Natural killer cell (primary cell): ENCODE results near the gene APBA2. TPM values are rescaled to one million over a fixed set of nuclear protein-coding genes. Genes with fewer than 3 reads are reported as not detected.

ENCODE experiments used
- ATAC-seq, 3 donors: fragments of 150-1000 bp in 2 of 3; fragments of 200-7000 bp in 1 of 3; cut with Tn5 transposase; 1 replicate in 1 of 3; 2 replicates in 2 of 3; pipeline ENCODE4 v1.10.0; 2021; ENCODE audit warnings: mild to moderate bottlenecking in 2 of 3, moderate library complexity in 2 of 3
- DNase-seq, 2 donors: peaks; one replicate each; pipeline versions ENCODE4 v3.0.0 to v3.0.0-alpha.2; 2013 to 2021; ENCODE audit warnings: mixed read lengths in 1 of 2
- H3K27ac ChIP-seq: one replicate; pipeline ENCODE4 v1.5.1; 2013; ENCODE audit warnings: mild to moderate bottlenecking, low read length
- H3K27me3 ChIP-seq: one replicate; pipeline ENCODE4 v1.6.1; 2013; ENCODE audit warnings: low read length; ENCODE audit not compliant: control insufficient read depth, insufficient read depth
- H3K36me3 ChIP-seq: one replicate; pipeline ENCODE4 v1.6.1; 2013; ENCODE audit warnings: low read length; ENCODE audit not compliant: control insufficient read depth, insufficient read depth
- H3K4me1 ChIP-seq: one replicate; pipeline ENCODE4 v1.6.1; 2013; ENCODE audit warnings: low read length; ENCODE audit not compliant: control insufficient read depth, insufficient read depth
- H3K4me3 ChIP-seq: one replicate; pipeline ENCODE4 v1.5.1; 2013; ENCODE audit warnings: low read length
- H3K9me3 ChIP-seq: one replicate; pipeline ENCODE4 v1.6.1; 2013; ENCODE audit warnings: low read length; ENCODE audit not compliant: control insufficient read depth, insufficient read depth
- H3K27ac Mint-ChIP-seq, 2 donors: one replicate each; pipeline ENCODE4 v1.8.0; 2022; ENCODE audit warnings: mild to moderate bottlenecking in 2 of 2, mixed read lengths in 2 of 2, moderate library complexity in 1 of 2
- H3K27me3 Mint-ChIP-seq, 2 donors: one replicate each; pipeline ENCODE4 v1.8.0; 2022; ENCODE audit warnings: low read depth in 2 of 2, mixed read lengths in 2 of 2
- H3K36me3 Mint-ChIP-seq: one replicate; pipeline ENCODE4 v1.8.0; 2022; ENCODE audit warnings: mixed read lengths
- H3K4me1 Mint-ChIP-seq, 2 donors: one replicate each; pipeline ENCODE4 v1.8.0; 2022; ENCODE audit warnings: mixed read lengths in 2 of 2
- H3K4me3 Mint-ChIP-seq: one replicate; pipeline ENCODE4 v1.8.0; 2022; ENCODE audit warnings: mild to moderate bottlenecking, moderate library complexity, mixed read lengths
- H3K9me3 Mint-ChIP-seq, 2 donors: one replicate each; pipeline ENCODE4 v1.8.0; 2022; ENCODE audit warnings: mixed read lengths in 2 of 2
- WGBS: methylation state at CpG from one replicate; pipeline ENCODE4 v1.1.7; 2013; ENCODE audit warnings: missing lambda C conversion rate; ENCODE audit not compliant: insufficient coverage; 5-methylcytosine and 5-hydroxymethylcytosine counted together
- intact Hi-C: fragments of 100-400 bp; cut with micrococcal nuclease; formaldehyde crosslinking; loops from one replicate; pipeline ENCODE4 v1.14.2; 2022
- total RNA-seq, 4 donors: library from RNA; stranded (reverse); fragments of 120-200 nt in 1 of 4; gene quantifications; one replicate each; pipeline versions ENCODE4 v1.2.3 to v1.2.4, GENCODE V29; 2013 to 2022
- TF ChIP-seq, protein P1 (sequence below): fragments of 200-600 bp; IDR thresholded peaks from one replicate; pipeline ENCODE4 v1.8.0; 2022; ENCODE audit warnings: antibody characterized with exemption

APBA2 gene
- total RNA-seq, 3 donors from 2014 or later (not counting 1 experiment from before 2014, with no cell fraction given), result 96.4 to 119 (median 97.9) TPM

- H3K27me3 ChIP-seq, result no peaks in the 10 kb centered on the region
- Mint-ChIP-seq H3K4me1 (no peaks in the 10 kb centered on the region), H3K36me3 (no peaks in the 10 kb centered on the region), H3K4me3 (no peak overlapping the region), H3K27me3 (peaks cover 10 to 21% of the 10 kb centered on the region in 2 donors), H3K27ac (no peak overlapping the region), H3K9me3 (no peaks in the 10 kb centered on the region)
- TF ChIP-seq, protein P1, sequence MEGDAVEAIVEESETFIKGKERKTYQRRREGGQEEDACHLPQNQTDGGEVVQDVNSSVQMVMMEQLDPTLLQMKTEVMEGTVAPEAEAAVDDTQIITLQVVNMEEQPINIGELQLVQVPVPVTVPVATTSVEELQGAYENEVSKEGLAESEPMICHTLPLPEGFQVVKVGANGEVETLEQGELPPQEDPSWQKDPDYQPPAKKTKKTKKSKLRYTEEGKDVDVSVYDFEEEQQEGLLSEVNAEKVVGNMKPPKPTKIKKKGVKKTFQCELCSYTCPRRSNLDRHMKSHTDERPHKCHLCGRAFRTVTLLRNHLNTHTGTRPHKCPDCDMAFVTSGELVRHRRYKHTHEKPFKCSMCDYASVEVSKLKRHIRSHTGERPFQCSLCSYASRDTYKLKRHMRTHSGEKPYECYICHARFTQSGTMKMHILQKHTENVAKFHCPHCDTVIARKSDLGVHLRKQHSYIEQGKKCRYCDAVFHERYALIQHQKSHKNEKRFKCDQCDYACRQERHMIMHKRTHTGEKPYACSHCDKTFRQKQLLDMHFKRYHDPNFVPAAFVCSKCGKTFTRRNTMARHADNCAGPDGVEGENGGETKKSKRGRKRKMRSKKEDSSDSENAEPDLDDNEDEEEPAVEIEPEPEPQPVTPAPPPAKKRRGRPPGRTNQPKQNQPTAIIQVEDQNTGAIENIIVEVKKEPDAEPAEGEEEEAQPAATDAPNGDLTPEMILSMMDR, result no peak
- no peaks in the 10 kb centered on the region for H3K4me1 ChIP-seq
- WGBS, result 75% methylated on average over 18 of the region's 18 CpGs
- H3K9me3 ChIP-seq, result no peaks in the 10 kb centered on the region
- H3K27ac ChIP-seq, result no peak overlapping the region
- intact Hi-C loops, result no loop called here
- H3K4me3 ChIP-seq, result no peak overlapping the region
- no peaks in the 10 kb centered on the region for H3K36me3 ChIP-seq
- DNase-seq, result no peak
- no peak for ATAC-seq
Observed at GRCh38 chr15:29149738-29150075, 263.9 kb downstream of the APBA2 start.

GRCh38 chr15:29150515-29151483 is 265.0 kb downstream of the APBA2 start:
- Histone ChIP-seq H3K27ac (no peak overlapping the region), H3K4me3 (no peak overlapping the region), H3K4me1 (no peaks in the 10 kb centered on the region), H3K27me3 (no peaks in the 10 kb centered on the region), H3K9me3 (no peaks in the 10 kb centered on the region), H3K36me3 (no peaks in the 10 kb centered on the region)
- Mint-ChIP-seq H3K9me3 (no peaks in the 10 kb centered on the region), H3K36me3 (no peaks in the 10 kb centered on the region), H3K27ac (no peak overlapping the region), H3K27me3 (peaks cover 15 to 26% of the 10 kb centered on the region in 2 donors), H3K4me3 (no peak overlapping the region), H3K4me1 (no peaks in the 10 kb centered on the region)
- intact Hi-C loops, result no loop called here
- WGBS, result 88% methylated on average over 14 of the region's 15 CpGs
- TF ChIP-seq, protein P1, result no peak
- ATAC-seq, result no peak
- DNase-seq, result no peak

- DNase-seq, result no peak
- Mint-ChIP-seq H3K9me3 (no peaks in the 10 kb centered on the region), H3K27me3 (peaks cover 19 to 33% of the 10 kb centered on the region in 2 donors), H3K4me3 (no peak overlapping the region), H3K36me3 (no peaks in the 10 kb centered on the region), H3K27ac (no peak overlapping the region), H3K4me1 (no peaks in the 10 kb centered on the region)
- intact Hi-C loops, result no loop called here
- Histone ChIP-seq H3K27ac (no peak overlapping the region), H3K27me3 (no peaks in the 10 kb centered on the region), H3K4me3 (no peak overlapping the region), H3K9me3 (no peaks in the 10 kb centered on the region), H3K4me1 (no peaks in the 10 kb centered on the region), H3K36me3 (no peaks in the 10 kb centered on the region)
- 93% methylated on average over 14 of the region's 14 CpGs for WGBS
- TF ChIP-seq, protein P1, result no peak
- ATAC-seq, result no peak
Observed at GRCh38 chr15:29151484-29151857, 265.7 kb downstream of the APBA2 start.
